Activated CD8-positive, alpha-beta memory T cell treated with anti-CD3 and anti-CD28 coated beads, Interleukin-2, amount 50 U/mL, for 4 hours (primary cell): ENCODE results near the gene IL32.
A peak's percentile ranks its signal among the peaks of the same experiment; 100 is the strongest.
"Not testable (repeated sequence)": the region's sequence is repeated elsewhere in the genome, so short reads cannot be mapped to it uniquely, and the experiment has no call there.

Source experiments
- DNase-seq: peaks from one replicate; pipeline ENCODE4 v3.0.0-alpha.2; 2020

IL32 gene

DNA sequence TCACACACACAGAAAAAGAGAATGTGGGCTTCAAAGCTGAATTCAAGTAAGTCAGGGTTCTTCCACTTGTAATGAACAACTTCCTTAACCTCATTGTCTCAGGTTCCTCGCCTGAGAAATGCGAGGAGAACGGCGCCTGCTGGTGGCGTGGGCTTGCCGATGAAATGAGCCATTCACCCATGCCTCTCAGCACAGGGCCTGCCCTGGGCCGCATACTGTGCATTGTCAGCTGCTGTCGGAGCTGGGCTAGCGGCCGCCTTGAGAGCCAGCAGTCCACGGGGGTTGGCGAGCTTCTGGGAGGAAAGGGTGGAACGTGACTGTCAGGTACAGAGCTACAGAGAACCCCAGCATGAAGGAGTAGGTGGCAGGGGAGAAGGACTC, 12.1 kb upstream of the IL32 start:
- DNase-seq = peak; percentile 33

DNA sequence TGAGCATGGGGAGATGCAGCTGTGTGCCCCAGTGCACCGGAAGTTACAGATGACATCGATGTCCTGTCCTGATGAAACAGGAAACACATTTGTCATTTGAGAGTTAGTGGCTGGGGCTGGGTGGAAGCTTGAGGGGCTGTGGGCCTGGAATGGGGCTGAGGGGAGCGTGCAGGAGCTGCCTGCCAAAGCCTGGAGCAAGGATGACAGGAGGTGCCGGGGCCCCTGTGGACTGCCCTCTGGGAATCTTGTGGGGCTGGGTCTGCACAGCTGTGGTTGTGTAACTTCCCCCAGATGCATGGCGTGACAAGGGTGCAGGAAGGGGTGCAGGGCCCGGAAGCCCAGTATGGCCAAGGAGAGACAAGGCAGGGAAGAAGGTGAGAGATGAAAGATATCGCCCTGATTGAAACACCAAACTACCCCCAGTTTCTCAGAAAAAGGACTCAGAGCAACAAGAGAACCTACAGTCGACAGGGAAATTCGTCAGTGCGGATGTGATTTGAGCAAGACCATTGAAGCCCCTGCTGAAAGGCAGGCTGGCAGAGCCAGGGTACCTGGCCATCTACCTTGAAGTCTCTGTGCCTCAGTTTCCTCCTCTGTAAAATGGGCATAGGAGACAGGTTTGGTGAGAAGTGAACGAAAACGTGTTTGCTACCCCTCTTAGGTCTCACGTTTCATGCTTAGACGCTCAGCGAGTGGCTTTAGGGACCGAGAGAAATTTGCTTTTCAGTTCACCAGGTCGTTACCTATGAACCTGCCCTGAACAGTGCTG, 10.3 kb upstream of the IL32 start:
- no peak for DNase-seq

DNA sequence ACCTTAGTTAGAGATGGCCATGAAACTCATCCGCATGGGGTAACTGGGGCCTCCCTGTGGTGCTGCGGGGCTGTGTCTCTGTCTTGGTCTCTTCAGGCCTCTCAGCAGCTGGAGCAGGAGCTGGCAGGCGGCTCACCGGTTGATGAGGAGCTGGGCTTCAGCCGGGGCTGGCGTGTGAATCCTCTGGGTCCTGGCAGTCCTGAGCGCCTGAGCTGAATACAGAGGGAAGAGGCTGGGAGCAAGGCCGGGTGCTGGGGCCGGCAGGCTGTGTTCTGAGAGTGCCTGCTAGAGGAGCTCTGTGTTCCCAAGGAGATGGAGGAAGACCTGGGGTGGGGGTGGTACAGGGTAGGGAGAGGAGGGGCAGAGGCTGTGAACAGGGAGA, 9.7 kb upstream of the IL32 start:
- not testable (repeated sequence) for DNase-seq

DNA sequence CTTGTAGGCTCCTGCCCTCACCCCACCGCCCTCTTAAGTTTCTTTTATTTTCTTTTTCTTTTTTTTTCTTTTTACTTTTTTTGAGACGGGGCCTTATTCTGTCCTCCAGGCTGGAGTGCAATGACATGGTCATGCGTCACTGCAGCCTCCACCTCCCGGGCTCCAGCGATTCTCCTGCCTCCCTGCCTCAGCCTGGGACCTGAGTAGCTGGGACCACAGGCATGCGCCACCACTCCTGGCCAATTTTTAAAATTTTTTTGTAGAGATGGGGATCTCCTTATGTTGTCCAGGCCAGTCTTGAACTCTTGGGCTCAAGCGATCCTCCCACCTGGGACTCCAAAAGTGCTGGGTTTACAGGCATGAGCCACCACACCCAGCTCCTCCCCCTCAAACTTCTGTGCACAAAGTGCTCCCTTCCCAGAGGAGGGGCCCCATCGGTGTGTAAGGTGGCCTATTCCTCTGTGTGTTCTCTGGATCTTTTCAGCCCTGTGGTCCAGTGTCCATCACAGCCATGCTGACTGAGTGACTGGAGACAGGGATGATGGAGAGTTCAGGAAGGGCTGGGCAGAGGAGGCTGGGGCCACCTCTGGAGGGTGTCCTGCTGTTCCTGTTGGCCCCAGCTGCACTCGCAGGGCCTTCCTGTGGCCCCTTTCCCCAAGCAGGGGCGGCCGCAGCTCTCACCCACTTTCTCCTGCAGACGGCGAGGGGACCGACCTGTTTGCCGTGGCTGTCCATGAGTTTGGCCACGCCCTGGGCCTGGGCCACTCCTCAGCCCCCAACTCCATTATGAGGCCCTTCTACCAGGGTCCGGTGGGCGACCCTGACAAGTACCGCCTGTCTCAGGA, 8.9 kb upstream of the IL32 start:
- DNase-seq = no peak

DNA sequence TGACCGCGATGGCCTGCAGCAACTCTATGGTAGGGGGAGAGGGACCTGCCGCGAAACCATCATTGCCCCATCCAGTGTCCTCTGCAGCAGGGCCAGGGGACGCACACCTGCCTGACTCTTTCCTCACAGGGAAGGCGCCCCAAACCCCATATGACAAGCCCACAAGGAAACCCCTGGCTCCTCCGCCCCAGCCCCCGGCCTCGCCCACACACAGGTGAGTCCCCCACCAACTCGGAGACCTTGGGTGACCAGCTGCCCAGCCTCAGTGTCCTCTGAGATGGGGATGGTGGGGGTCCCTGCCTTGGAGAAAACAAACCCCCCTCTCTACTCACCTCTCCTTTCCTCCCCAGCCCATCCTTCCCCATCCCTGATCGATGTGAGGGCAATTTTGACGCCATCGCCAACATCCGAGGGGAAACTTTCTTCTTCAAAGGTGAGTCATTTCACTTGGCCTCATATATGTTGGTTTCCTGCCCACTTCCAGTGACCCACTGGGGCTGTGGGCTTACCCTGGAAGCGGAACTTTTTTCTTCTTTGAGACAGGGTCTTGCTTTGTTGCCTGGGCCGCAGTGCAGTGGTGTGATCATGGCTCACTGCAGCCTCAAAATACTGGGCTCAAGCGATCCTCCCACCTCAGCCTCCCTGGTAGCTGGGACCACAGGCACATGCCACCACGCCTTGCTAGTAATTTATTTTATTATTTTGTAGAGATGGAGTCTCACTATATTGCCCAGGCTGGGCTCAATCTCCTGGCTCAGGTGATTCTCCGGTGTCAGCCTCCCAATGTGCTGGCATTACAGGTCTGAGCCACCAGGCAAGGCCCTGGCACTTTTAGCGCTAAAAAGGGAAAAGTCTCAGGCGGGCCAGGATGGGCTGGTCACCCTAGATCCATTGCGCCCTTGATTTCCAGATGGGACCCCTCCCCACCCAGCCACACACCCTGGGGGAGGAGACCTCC, 8.0 kb upstream of the IL32 start:
- no peak for DNase-seq

DNA sequence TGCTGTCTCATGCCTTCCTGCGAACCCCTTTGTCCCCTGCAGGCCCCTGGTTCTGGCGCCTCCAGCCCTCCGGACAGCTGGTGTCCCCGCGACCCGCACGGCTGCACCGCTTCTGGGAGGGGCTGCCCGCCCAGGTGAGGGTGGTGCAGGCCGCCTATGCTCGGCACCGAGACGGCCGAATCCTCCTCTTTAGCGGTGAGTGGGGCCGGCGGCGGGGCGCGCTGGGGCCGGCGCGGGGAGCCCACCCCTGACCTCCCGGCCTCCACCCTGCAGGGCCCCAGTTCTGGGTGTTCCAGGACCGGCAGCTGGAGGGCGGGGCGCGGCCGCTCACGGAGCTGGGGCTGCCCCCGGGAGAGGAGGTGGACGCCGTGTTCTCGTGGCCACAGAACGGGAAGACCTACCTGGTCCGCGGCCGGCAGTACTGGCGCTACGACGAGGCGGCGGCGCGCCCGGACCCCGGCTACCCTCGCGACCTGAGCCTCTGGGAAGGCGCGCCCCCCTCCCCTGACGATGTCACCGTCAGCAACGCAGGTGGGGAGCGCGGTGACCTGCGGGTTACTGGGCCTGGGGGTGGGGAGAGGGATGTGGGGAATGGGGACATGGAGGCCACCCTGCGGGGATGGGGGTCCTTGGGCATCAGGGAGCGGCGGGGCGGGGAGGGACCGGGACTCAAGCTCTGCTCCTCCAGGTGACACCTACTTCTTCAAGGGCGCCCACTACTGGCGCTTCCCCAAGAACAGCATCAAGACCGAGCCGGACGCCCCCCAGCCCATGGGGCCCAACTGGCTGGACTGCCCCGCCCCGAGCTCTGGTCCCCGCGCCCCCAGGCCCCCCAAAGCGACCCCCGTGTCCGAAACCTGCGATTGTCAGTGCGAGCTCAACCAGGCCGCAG, 7.1 kb upstream of the IL32 start:
- DNase-seq = peak; percentile 58

DNA sequence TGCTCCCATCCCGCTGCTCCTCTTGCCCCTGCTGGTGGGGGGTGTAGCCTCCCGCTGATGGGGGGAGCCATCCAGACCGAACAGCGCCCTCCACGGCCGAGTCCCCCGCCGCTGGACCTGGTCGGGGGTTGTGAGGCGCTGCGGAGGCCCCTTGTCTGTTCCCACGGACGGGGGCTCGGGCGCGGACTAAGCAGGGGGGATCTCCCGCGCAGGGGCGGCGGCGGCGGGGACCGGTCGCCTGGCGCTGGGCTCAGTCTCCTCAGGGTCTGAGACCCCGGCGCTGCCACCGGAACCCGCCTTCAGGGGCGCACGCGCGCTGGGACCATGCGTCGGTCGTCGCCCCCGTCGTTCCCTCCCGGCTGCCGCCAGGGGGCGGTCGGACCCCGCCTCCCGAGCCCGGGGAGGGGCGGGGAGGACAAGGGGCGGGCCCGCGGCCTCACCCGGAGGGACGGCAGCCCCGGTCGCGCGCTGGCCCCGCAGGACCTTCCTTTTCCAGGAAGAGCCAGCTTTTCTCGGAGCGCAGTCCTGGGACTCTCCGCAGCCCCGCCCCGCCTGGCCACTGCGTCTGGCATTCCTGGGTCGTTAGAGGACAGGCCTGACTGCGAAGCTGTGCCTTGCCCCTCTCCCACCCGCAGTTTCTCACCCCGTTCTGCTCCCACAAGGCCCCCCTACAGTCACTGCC, 6.3 kb upstream of the IL32 start:
- DNase-seq = peak; percentile 87

DNA sequence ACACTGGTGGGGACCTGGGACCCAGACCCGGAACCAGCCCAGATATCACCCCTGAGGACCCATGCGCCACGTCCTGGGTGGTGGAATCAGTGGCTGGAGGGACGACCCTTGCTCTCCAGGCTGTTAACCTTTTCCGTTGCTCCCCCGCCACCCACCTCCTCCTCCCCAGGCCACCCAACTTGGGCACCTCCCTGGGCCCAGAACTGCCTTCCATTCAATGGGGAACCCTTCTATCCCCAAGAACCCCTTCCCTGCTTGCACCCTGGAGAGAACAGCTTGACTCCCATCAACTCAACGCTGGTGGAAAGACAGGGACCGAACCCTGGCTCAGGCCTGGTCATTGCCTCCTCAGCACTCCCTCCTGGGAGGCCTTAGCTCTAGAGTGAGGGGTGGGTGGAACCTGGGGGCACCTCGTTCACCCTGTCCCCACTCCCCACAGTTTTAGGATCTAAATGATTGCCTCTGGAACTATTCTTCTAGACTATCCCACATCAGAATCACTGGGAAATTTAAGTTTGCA, 5.7 kb upstream of the IL32 start:
- DNase-seq = no peak

DNA sequence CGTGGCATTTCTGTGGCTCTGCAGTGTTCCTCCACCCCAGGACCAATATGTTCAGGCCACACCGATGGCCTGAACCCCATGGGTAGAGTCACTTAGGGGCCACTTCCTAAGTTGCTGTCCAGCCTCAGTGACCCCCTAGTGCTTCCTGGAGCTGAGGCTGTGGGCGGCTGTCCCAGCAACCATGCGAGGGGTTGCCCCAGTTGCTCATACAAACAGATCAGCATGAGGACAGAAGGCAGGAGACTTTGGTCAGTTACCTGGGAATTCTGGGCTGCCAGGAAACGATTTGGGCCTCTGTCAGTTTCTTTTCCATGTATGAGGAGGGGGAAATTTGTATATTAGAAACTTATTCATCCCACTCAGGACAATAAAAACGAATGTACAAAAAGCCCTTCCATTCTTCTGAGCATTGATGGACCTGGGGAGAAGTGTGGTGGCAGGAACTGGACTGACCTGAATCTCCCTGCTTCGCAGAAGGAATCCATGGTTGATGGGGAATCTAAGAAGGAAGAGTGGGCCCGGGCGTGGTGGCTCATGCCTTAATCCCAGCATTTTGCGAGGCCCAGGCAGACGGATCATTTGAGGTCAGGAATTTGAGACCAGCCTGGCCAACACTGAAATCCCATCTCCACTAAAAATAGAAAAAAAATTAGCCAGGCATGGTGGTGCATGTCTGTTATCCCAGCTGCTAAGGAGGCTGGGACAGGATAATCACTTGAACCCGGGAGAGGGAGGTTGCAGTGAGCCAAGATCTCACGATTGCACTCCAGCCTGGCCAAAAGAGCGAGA, 4.9 kb upstream of the IL32 start:
- DNase-seq = no peak

DNA sequence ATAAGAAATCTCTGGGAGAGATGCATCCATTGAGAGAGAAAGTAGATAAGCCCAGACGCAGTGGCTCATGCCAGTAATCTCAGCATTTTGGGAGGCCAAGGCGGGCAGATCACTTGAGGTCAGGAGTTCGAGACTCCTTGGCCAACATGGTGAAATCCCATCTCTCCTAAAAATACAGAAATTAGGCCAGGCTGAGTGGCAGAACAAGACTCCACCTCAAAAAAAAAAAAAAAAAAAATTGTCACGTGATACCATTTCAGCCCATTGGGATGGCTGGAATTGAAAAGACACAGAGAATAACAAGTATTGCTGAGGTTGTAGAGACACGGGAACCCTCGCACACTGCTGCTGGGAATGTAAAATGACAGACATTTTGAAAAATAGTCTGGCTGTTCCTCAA, 2.9 kb upstream of the IL32 start:
- no peak for DNase-seq

DNA sequence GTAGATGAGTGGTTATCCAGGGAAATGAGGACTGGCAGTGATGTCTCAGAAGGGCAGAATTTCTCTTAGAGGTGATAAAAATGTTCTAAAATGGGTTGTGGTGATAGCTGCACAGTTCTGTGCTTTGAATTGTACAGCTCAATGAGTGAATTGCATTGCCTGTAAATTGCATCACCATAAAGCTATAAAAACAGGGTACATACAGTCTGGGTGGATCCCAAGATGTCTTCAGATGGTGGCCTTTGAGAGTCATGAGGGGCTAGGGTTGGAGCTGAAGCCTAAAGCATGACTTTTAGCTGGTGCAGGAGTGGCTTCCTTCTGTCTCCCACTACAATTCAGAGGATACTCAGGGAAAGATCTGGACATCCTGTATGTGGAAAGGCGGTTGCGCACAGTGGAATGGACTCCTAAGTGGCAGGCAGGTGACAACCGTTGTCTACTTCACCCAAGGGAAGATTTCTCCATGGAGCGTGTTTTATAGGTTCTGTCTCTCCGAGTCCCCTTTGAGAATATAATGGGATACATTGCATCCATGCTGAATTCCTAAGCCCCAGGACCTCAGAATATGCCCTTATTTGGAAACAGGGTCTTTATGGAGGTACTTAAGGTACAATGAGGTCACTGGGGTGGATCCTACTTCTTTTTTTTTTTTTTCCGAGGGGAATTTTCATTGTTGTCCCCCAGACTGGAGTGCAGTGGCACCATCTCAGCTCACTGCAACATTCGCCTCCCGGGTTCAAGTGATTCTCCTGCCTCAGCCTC, 1.6 kb upstream of the IL32 start:
- no peak for DNase-seq

DNA sequence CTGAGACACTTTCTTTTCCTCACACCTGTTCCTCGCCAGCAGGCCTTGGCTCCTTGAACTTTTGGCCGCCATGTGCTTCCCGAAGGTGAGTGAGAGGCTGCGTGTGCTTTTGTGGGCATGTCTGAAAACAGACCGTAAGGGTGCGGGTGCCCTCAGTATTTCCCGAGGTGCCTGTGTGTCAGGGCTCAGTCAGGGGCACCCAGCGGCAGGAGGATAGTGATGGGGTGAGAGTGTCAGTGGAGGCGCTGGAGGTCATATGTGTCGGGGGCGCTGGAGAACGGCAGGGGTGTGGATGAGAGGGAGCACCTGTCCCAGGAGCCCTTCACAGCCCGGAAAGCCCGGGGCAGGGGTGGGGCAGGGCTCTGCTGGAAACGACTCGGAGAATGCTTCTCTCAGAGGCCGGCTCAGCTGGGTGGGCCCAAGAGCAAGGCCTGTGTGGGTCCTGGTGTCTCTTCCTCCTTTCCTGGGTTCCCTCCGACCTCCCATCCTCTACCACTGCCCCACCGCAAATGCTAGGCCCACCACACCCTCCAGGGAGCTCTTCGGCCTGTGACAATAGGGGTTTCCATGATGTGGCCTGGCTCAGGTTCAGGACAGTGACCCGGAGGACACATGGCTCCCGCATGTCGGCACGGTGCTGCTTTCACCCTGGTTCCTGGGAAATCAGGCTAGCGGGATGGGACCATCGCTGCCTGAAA, 451 bp downstream of the IL32 start:
- no peak for DNase-seq

DNA sequence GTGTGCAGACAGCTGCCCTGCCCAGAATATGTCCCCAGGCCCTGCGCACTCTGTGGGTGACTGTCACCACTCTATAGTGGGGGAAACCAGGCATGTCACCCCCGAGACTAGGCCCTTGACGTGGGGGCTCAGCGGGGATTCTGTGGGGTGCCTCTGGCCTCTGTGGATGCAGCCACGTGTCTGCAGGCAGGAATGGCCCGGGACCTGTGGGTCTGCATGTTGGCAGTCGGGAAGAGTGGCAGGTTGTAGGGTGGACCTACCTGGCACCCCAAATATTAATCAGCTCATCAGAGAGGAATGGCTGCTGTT, 954 bp downstream of the IL32 start:
- DNase-seq = no peak

DNA sequence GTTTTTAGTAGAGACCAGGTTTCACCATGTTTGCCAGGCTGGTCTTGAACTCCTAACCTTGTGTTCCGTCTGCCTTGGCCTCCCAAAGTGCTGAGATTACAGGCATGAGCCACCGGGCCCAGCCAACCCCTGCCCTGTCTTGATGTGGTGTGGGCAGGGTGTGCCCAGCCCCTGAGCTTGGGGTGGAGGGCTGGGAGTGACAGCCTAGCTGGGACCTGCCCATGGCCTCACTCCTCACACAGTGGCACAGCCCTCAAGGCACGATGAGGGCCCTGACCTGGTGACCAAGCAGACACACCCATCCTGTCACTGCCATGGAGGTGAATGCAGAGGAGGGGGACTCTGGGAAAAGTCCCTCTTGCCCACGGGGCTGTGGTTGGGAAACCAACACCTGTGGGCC, 3.0 kb downstream of the IL32 start:
- no peak for DNase-seq

DNA sequence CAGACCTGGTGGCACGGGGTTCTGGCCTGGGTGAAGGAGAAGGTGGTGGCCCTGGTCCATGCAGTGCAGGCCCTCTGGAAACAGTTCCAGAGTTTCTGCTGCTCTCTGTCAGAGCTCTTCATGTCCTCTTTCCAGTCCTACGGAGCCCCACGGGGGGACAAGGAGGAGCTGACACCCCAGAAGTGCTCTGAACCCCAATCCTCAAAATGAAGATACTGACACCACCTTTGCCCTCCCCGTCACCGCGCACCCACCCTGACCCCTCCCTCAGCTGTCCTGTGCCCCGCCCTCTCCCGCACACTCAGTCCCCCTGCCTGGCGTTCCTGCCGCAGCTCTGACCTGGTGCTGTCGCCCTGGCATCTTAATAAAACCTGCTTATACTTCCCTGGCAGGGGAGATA, 3.7 kb downstream of the IL32 start:
- DNase-seq = not testable (repeated sequence)

DNA sequence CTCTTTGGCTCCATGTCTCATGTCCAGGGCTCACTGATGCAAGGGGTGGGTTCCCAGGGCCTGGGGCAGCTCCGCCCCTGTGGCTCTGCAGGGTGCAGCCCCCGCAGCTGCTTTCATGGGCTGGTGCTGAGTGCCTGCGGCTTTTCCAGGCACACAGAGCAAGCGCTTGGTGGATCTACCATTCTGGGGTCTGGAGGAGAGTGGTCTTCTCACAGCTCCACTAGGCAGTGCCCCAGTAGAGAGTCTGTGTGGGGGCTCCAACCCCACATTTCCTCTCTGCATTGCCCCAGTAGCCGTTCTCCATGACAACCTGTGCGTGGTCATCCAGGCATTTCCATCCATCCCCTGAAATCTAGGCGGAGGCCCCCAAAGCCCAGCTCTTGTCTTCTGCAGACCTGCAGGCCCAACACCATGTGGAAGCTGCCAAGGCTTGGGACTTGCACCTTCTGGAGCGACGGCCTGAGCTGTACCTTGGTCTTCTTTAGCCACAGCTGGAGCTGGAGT, 5.2 kb downstream of the IL32 start:
- DNase-seq = no peak

DNA sequence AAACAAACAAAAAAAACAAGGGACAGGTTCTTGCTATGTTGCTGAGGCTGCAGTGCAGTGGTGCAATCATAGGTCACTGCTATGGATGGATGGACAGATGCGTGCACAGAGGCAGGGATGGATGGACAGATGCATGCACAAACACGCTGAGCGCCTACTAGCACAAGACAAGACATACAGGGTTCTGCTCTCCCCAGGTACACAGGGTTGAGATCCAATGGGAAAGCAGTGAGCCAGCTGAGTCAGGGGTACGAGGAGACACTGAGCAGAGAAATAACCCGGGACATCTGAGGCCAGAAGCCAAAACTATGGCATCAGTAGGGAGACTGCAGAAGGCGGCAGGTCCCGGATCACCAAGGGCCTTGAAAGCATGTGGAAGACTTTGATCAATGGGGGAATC, 6.2 kb downstream of the IL32 start:
- DNase-seq = no peak

DNA sequence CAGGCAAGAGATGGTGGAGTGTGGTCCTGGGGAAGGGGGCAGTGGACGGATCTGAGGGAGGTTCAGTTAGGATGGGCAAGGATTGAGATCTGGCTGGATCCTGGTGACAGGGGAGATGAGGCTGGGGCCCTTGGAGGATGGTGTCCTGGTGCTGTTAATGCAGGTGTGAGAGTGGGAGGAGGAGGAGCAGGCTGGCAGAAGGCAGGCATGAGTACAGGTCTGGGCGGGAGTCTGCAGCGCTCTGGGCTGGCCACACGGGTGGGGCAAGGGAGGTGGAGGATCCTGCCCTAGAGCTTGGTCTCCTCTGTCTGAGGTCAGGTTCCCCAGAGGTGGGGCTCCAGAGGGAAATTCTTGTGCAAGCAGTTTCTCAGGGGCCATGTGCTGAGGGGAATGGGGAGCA, 6.7 kb downstream of the IL32 start:
- not testable (repeated sequence) for DNase-seq
